NCI-H1105 treated with DMSO at 0.1 percent for 48 hours (cell line): ENCODE data around the gene SLC25A33.
A peak's percentile ranks its signal among the peaks of the same experiment; 100 is the strongest.

Source experiments
- DNase-seq: peaks from one replicate; lab custom pipeline; 2025; lab: John Stamatoyannopoulos, UW

Gene SLC25A33

GRCh38 chr1:9589144-9589718 is 50.0 kb downstream of the SLC25A33 start:
- DNase-seq: no peak

- no peak for DNase-seq
These were observed 50.5 kb downstream of the SLC25A33 start for GRCh38 chr1:9589719-9590157.

- no peak for DNase-seq
These were observed 50.9 kb downstream of the SLC25A33 start for GRCh38 chr1:9590201-9590600.

- DNase-seq: no peak
These were observed 51.8 kb downstream of the SLC25A33 start for GRCh38 chr1:9590945-9591668.

- no peak for DNase-seq
These were observed 52.6 kb downstream of the SLC25A33 start for GRCh38 chr1:9591669-9592509.

GRCh38 chr1:9592510-9593075 is 53.3 kb downstream of the SLC25A33 start:
- DNase-seq: no peak

GRCh38 chr1:9593147-9593491 is 53.9 kb downstream of the SLC25A33 start:
- no peak for DNase-seq

- peak; percentile 90 for DNase-seq
These were observed 54.5 kb downstream of the SLC25A33 start for GRCh38 chr1:9593492-9594465.

GRCh38 chr1:9594471-9595155 is 55.3 kb downstream of the SLC25A33 start:
- no peak for DNase-seq

GRCh38 chr1:9595156-9595967 is 56.1 kb downstream of the SLC25A33 start:
- no peak for DNase-seq

- DNase-seq: no peak
These were observed 56.7 kb downstream of the SLC25A33 start for GRCh38 chr1:9595968-9596340.

- DNase-seq: peak; percentile 40
These were observed 57.3 kb downstream of the SLC25A33 start for GRCh38 chr1:9596415-9597123.

- no peak for DNase-seq
These were observed 58.4 kb downstream of the SLC25A33 start for GRCh38 chr1:9597361-9598315.

- no peak for DNase-seq
These were observed 59.0 kb downstream of the SLC25A33 start for GRCh38 chr1:9598316-9598700.

- no peak for DNase-seq
These were observed 60.5 kb downstream of the SLC25A33 start for GRCh38 chr1:9599741-9600140.

GRCh38 chr1:9600861-9601834 is 61.9 kb downstream of the SLC25A33 start:
- no peak for DNase-seq
